Stimulated activated CD4-positive, alpha-beta T cell treated with anti-CD3 and anti-CD28 coated beads, TNF-alpha, amount 100 ng/mL, for 24 hours (primary cell): ENCODE data around the gene BCL2L11.

Experiments
- DNase-seq, 3 experiments: peaks; one replicate each; pipeline ENCODE4 v3.0.0-alpha.2; 2020; ENCODE audit warnings: low read depth in 3 of 3

BCL2L11 gene

GRCh38 chr2:111191877-111192276, 71.2 kb downstream of the BCL2L11 start:
- DNase-seq: no peak

GRCh38 chr2:111192776-111193368, 72.2 kb downstream of the BCL2L11 start:
- DNase-seq: no peak

DNA sequence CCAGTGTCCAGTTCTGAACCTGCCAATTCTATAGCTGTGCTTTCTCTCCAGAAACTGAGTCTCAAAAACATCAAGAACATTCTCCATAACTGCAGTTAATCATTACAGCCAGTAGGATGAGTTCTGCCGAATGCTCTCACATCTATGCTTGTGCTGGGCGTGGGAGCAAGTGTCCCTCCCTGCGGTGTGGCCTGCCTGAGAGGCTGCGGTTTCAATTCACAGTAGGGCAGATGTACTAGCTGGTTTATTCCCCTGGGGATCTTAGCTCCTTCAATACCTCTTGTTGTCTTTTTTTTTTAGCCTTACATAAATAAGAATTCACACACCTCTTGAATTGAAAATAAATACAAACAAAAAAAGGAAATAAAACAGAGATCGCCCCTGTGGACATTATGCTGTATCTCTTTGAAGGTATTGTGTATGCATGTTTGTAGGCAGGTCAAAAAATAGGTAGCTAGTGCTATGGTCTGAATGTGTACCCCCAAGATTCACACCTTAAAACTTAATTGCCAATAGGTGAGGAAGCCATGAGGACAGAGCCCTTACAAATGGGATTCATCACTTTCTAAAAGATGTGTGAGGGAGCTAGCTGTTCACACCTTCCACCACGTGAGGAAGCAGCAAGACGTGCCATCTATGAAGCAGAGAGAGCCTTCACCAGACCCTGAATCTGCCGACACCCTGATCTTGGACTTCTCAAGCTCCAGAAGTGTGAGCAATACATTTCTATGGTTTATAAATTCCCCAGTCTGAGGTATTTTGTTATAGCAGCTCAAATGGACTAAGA, 74.3 kb downstream of the BCL2L11 start:
- no peak for DNase-seq

DNA sequence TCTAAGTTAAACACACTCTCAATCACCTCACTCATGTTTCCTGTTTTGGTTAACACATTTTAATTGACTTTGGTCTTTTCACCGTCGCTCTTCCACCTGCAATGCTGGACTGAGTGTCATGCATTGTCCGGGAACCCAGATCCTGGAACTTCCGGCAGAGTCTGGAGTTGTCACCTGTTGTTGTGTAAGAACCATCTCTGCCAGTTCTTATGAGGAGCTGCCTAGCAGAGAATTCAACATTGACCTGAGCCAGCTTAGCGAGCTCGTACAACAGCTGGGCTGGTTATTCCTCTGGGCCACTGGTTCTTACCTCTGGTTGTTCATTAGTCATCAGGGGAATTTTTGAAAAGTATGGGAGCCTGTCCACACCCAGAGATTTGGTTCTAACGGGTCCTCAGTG, 75.7 kb downstream of the BCL2L11 start:
- no peak for DNase-seq

DNA sequence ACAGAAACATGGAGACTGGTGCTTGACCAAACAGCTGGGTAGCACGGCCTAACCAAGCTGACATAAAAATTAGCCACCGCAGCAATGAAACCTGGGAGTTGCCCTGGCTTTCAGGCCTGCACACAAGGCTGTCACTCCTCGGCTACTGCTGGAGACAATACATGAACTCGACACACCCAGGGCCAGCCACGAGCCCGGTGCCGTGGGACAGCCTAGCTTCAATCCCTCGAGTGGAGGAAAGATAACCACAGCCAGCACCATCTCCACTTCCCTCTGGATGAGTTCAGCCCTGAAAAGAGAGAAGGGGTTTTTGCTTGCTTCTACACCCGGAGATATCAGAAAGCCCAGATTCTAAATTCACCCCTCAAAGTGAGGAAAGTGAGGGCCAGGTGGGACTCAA, 78.0 kb downstream of the BCL2L11 start:
- DNase-seq: no peak

DNA sequence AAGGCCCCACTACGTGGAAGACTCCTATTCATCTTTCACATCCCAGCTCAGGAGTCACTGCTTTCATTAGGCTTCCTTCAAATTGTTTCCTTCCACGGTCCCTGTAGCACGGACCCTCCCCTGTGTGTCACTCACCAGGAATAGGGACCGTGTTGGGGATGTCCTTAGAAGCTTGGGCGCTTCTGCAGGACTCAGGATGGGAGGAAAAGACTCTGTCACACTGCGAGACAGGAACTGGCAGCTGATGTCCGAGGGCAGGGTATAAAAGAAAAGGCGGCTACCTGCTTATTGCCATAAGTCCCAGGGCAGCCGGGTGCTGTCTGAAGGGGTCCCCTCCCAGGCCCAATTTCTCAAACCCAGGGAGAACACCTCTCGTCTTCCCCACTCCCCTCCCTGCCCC, 79.1 kb downstream of the BCL2L11 start:
- DNase-seq: no peak

GRCh38 chr2:111200333-111200881, 79.7 kb downstream of the BCL2L11 start:
- DNase-seq: no peak

- DNase-seq: no peak
These were observed 80.5 kb downstream of the BCL2L11 start for GRCh38 chr2:111201214-111201613.

- no peak for DNase-seq
These were observed 81.7 kb downstream of the BCL2L11 start for GRCh38 chr2:111202266-111203040.

- DNase-seq: no peak
These were observed 84.0 kb downstream of the BCL2L11 start for GRCh38 chr2:111204706-111205105.

DNA sequence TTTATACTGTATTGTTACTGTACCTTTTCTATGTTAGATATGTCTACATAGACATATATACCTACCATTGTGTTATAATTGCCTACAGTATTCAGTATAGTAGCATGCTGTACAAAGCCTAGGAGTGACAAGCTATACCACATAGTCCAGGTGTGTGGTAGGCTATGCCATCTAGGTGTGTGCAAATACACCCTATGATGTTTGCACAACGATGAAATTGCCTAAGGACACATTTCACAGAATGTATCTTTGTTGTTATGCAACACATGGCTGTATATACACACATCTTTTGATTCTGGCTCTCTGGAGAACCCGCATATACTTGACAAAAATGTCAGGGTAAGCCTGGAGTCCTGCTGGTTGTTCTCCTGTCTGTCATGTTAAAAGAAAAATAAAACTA, 85.1 kb downstream of the BCL2L11 start:
- DNase-seq: no peak

- DNase-seq: no peak
These were observed 87.1 kb downstream of the BCL2L11 start for GRCh38 chr2:111207851-111208250.

GRCh38 chr2:111208639-111209038, 87.9 kb downstream of the BCL2L11 start:
- no peak for DNase-seq

DNA sequence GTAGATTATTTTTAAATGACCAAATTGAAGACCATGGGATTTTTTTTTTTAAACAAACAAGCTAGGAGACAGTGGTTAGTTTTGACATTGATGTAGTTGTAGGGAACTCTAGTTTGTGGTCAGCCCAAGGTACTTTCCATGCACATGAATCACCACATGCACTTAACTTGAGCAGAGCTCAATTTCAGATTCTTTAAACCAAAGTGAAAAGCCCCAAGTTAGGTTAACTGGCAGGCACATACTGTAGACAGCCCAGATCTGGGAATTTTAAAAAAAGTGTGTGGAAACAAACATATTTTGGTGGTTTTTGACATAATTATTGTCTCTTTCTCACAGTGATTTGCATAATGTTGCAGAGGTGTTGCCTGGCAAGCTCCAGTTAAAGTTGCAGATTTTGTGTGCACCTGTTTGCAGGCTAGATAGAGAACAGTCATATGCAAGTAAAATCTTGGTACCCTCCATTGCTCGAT, 88.4 kb downstream of the BCL2L11 start:
- peak in 2 of 3 experiments; percentile 7 to 14 for DNase-seq

DNA sequence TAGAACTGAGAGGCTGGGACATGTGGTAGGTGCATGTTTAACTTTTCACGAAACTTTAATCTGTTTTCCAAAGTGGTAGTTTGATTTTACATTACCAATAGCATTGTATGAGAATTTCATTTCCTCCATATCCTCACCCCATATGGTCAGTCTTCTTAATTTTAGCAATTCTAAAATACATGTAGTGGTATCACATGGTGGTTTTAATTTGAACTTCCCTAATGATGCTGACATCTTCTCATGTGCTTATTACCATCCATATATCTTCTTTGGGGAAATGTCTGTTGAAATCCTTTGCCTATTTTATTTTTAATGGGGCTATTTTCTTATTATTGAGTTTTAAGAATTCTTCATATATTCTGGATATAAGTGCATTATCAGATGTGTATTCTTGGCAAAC, 89.3 kb downstream of the BCL2L11 start:
- no peak for DNase-seq

- DNase-seq: no peak
These were observed 93.2 kb downstream of the BCL2L11 start for GRCh38 chr2:111213877-111214276.

DNA sequence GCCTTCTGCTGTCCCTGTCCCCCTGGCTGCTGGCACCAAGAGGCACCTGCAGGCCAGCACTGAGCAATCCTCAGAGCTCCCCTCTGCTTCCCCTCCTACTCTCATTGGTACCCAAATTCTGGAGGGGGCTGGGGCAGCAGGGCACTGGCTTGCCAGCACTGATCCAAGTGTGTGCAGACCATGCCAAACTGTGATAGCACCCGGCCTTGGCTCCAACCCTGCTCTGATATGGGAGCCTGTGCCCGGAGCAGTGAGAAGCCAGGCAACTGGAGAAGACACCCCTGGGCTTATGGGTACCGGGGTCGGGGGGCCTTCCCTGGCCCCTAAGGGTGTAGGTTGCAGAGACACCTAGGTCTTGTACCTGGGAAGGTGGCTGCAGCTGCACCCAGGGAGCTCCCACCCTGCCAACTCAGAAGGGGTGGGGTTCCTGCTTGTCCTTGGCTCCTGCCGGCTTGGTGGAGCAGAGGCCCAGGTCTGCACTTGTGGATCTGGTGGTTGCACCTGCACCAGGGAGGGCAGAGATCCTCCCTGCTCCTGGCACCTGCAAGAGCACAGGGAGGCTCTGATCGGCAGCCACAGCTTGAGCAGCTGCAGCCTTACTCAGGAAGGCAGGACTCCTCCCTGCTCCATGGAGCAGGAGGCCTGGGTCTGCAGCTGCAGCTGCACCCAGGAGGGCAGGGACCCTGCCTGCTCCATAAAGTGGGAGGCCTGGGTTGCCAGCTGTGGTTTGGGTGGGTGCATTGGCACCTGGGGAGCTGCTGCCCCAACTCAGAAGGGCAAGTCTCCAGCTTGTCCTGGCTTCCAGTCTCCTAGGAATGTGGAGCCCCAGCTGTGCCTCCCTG, 96.3 kb downstream of the BCL2L11 start:
- no peak for DNase-seq
